GM18873 (cell line): Measurements from ENCODE around the gene RNU4-1.
"Not testable (repeated sequence)": the region's sequence is repeated elsewhere in the genome, so short reads cannot be mapped to it uniquely, and the experiment has no call there.

Experiments used
- ATAC-seq: cut with Tn5 transposase; IDR thresholded peaks from one replicate; pipeline ENCODE4 v1.9.1; 2021; ENCODE audit warnings: mild to moderate bottlenecking, moderate library complexity, moderate number of reproducible peaks; ENCODE audit not compliant: unreplicated experiment, low FRiP score

The RNU4-1 gene

DNA sequence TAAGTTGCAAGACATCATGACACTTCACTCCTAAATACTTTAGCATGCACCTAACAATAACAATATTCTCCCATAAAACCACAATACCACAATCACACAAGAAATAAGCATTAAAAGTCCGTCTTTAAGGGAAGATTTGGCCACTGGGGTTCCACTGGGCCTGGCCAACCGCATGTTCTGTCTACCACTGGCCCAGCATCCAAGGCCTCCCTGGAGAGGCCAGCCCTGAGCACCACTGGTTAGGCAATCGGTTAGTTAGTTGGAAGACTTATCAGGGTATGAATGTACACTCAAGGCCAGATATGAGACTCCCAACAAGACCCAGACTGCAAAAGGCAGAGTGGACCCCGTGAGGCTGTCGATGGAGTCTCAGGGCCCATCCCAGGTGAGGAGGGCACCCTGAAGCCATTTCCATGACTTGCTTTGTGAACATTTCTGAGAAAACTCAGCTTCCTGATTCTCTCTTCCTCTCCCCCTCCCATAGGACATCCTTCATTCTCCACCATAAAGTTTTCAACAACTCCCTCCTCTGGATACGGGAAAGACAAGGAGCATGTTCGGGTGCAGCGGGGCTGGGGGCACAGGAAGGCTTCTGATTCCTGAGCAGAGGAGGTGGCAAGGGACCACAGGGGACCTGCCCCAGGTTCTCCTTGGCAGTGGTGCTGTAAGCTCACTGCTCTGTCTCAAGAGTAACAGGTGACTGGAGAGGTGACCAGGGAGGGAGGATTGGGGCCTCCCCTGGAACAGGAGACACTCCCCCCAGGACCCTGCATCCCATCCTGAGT lies 33.4 kb downstream of the RNU4-1 start:
- no peak for ATAC-seq

DNA sequence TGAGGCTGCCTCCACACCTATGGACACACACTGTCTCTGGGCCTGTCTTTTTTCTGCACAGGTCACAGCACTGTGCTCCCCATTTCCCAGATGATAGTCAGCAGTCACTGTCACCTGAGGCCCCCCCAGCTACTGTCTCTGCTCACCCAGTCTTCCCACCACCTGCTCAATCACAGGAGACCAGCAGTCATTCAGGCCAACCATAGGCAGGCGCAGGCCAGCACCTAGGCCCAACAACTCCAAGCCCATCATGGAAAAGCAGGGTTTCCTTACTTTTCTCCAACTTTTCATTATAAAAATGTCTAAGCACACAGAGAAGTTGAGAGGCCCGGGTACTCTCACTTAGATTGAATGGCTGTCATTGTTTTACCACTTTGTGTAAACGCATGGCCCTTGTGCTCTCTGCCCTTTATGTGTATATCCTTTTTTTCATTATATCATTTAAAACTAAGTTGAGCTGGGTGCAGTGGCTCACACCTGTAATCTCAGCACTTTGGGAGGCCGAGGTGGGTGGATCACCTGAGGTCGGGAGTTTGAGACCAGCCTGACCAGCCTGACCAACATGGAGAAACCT lies 34.6 kb downstream of the RNU4-1 start:
- no peak for ATAC-seq

DNA sequence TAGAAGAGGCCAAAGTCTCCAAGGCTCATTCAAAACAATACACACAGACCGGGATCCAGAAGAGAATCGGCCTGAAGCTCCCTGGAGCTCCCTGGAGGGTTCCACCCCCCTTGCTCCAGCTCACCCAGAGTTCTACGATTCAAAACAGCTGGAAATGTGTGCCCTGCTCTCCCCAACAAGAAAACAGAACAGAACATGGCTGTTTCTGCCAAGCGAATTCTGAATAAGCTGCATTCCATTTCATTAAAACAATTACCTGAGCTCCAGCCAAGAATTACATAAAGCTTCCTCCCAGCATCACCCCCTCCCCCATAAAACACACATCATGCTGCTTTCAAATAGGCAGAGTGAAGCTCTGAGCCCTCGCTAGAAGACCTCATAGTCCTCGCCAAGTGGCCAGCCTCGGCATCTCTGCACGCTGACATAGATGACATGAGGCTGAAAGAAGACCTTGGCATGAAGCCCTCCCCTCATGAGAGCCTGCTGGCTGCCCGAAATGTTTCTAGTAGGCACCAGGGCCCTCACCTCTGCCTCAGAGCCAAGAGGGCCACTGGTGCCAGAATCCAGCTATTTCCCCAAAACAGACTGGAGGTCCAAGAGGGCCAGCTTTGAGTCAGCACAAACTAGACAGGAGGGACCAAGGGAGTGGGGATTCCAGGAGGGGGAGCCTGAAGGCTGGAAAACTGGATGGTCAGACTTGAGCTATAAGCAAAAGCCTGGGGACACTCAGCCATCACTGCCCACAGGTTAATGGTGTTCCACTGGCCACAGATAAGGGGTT lies 35.8 kb downstream of the RNU4-1 start:
- no peak for ATAC-seq

DNA sequence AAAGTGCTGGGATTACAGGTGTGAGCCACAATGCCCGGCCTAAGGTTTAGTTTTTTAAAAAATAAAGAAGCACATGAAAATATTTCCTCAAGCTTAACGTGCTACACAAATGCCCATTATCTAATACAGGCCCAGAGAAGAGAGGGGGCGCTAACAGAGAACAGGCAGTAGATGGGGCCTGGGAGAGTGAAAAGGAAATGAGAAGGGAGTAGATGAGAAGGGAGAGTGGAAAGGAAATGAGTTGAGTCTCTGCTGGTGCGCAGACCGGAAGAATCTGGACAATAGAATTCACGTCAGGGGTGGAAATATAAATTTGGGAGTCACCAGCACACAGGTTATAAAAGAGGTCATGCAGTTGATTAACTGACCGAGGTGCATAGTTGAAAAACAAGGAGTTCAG lies 38.2 kb downstream of the RNU4-1 start:
- no peak for ATAC-seq

DNA sequence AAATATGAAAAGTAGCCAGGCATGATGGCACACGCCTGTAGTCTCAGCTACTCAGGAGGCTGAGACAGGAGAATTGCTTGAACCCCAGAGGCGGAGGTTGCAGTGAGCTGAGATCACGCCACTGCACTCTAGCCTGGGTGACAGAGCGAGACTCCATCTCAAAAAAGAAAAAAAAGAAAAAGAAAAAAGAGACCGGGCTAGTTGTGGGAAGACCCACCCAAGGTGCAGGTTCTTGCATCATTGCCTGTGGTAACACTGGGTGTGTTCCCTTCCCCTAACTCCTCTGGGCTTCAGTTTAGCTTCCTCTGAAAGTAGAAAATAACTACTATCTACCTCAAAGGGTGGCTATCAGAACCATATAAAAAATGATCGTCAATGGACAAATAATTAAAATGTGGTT lies 39.7 kb downstream of the RNU4-1 start:
- not testable (repeated sequence) for ATAC-seq

DNA sequence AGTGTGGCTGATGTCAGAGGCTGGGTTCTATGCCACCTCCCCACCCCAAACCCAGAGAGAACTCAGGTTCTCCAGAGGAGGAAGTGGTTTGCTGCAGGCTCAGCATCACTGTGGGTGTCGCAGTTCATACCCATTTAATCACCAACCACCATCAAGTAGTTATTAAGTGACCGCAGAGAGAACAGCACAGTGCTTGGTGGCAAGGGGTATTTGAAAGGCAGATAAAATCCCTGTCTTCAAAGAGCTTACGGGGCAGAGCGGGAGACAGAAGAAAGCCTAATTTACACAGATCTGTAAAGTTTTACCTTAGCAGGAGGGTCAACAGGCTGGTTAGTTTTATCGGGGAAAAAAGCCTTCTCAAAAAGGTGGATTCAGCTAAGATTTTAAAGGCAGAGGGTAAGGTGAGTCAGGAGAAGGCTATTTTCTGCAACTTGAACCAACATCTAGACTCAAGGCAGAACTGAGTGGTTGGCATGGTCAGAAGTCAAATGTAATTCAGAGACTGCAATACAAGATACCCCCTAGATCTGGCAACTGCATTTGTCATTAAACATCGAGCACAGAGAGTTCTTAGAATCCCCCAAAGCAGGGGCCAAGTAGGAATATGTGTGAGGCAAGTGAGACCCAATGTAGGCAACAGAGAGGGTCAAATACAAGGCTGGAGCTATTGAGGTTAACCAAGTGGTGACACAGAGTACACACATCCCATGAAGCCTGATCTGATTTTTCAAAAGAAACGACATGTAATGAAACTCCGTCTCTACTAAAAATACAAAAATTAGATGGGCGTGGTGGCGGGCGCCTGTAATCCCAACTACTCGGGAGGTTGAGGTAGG lies 40.7 kb downstream of the RNU4-1 start:
- ATAC-seq, result peak; percentile 64

DNA sequence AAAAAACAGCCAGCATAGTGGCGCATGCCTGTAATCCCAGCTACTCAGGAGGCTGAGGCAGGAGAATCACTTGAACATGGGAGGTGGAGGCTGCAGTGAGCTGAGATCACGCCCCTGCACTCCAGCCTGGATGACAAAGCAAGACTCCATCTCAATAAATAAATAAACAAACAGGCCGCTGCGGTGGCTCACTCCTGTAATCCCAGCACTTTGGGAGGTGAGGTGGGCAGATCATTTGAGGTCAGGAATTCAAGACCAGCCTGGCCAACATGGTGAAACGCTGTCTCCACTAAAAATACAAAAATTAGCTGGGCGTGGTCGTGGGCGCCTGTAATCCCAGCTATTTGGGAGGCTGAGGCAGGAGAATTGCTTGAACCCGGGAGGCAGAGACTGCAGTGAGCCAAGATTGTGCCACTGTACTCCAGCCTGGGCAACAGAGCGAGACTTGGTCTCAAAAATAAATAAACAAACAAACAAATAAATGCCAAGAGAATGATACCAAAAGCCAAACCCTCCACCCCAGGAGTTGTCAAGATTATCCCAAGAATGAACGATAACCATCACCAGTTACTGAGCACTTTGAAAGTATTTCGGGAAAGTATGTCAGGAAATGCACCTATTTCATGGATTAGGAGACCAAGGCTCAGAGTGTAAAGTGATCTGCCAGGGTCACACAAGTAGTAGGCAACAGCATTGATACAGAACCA lies 41.5 kb downstream of the RNU4-1 start:
- not testable (repeated sequence) for ATAC-seq

DNA sequence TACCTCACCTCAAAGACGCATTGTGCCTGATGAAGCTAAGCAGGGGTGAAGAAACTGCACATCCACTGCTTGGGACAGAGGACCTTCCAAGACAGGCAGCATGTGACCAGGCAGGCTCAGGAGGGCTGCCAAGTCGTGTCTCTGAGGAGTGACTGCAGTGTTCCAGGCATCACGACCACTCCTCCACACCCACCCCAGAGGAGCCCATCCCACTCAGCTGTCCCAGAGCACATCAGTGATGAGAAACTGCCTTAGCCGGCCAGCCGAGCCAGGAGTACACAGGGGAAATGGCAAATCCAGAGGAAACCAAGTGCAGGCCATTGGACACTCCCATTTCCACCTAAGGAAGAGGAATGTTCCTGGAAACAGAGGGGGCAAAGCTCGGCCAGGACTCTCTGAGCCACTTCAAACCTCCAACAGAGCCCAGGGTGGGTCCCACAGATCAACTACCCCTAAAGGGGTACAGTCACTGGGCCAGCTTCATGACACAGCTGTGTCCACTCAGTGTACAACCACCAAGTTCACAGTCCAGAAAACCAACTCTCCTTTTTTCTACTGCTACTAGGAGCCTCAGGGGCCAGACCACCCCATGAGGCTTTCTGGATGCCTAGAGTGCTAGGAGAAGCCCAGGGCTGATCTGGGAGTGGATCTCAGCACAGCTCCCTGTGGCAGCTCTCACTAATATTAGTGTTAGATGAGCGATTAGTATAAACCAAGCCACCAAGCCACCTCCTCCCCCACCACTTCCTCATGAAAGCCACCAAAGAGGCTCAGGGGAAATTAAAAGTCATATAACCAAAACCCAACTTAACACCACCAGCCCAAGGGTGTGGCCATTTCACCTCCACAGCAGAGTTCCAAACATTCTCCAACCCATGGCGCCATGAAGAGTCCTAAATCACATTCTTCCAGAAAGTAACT lies 42.9 kb downstream of the RNU4-1 start:
- no peak for ATAC-seq

DNA sequence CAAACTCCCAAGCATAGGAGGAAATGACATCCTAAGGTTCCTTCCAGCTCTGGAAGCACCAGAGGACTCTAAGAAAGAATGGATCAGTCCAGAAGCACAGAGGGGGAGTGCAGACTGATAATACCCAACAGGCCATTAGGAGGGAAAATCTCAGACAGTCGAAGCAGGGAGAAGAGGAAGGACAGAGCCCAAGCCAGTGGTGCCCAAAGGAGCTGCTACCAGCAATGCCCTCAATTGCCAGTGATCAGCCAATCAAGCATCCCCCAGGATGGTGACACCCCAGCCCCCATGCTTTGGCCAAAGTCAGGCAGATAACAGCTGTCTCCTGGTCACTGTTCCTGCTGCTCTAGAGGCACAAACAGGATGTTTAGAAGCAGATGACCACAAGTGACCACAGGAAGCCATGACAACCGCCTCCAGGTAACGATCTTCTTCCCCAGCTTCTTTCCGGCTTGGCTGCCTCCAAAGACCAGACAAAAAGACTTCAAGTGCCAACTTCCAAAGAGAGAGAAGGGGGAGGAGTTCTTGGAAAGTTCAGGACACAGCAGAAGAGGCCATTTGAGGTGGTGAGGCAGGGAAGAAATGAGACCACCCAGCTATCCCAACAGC lies 43.7 kb downstream of the RNU4-1 start:
- ATAC-seq, result no peak

DNA sequence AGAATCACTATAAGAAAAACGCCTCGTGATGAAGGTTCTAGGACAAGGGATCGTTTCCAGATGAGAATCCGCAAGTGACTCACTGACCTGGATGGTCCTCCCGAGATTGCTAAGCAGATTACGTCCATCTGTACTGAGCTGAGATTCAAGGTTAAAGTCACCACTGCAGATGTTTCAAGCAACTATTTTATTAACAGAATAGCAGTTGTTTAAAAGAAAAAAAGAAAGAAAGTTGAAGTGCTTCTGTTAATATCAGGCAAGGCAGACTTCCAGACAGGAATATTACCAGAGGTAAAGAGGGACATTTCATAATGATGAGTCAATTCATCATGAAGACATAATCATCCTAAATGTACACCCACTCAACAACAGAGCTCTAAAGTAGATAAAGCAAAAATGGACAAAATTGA lies 45.4 kb downstream of the RNU4-1 start:
- no peak for ATAC-seq

DNA sequence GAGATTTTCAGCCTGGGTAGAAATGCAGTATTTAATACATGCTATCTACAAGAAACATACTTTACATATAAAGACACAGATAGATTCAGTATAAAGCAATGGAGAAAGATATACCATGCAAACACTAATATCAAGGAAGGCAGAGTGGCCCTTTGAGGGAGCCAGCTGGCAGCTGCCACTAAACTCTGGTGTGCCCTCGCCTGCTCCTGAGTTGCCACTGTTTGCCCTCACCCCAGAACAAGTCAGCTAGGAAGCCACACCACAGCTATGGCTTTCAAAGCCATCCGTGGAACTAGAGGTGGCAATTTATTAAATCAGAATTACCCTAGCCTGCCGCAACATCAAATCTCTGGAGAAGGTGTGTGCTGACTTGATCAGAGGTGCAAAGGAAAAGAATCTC lies 45.9 kb downstream of the RNU4-1 start:
- ATAC-seq, result no peak

DNA sequence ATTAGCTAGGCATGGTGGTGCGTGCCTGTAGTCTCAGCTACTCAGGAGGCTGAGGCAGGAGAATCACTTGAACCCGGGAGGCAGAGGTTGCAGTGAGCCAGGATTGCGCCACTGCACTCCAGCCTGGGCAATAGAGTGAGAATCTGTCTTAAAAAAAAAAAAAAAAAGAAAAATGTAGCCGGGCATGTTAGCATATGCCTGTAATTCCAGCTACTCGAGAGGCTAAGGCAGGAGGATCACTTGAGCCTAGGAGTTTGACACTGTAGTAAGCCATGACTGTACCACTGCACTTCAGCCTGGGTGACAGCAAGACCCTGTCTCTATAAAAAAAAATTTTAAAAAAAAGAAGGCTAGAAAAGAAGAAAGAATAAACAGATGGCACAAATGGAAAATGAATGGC lies 46.3 kb downstream of the RNU4-1 start:
- ATAC-seq, result not testable (repeated sequence)
